Right atrium auricular region (tissue), 2 donors: Measurements from ENCODE around the gene ADAM33. TPM values are rescaled to one million over a fixed set of nuclear protein-coding genes. Genes with fewer than 3 reads are reported as not detected.

Experiments
- DNase-seq: peaks from one replicate; pipeline ENCODE4 v3.0.0-alpha.2; 2019; ENCODE audit warnings: low spot score
- H3K27ac ChIP-seq, 2 donors: fragments of 200-600 bp; sonication (generic); 1 replicate in 1 of 2; 2 replicates in 1 of 2; pipeline ENCODE4 v1.5.1; 2016 to 2019
- H3K27me3 ChIP-seq, 2 donors: fragments of 200-600 bp; sonication (generic); one replicate each; pipeline versions ENCODE4 v1.5.1 to v1.6.0; 2017 to 2019
- H3K36me3 ChIP-seq: fragments of 200-600 bp; sonication (generic); one replicate; pipeline ENCODE4 v1.5.1; 2016
- H3K4me1 ChIP-seq, 2 donors: fragments of 200-600 bp; sonication (generic); one replicate each; pipeline versions ENCODE4 v1.5.1 to v1.6.0; 2017 to 2019
- H3K4me3 ChIP-seq, 2 donors: fragments of 200-600 bp; sonication (generic); 1 replicate in 1 of 2; 2 replicates in 1 of 2; pipeline ENCODE4 v1.5.1; 2017 to 2019; ENCODE audit warnings: mild to moderate bottlenecking in 1 of 2, moderate library complexity in 1 of 2
- H3K9me3 ChIP-seq, 2 donors: fragments of 200-600 bp; sonication (generic); one replicate each; pipeline ENCODE4 v1.5.1; 2019
- total RNA-seq, 2 donors: library from RNA; depleted of rRNA; stranded (reverse); fragments of >200 nt; gene quantifications; one replicate each; pipeline ENCODE4 v1.1.0, GENCODE V29; 2016
- TF ChIP-seq, protein P1 (sequence below), 2 donors: fragments of 200-600 bp; sonication (generic); IDR thresholded peaks; one replicate each; pipeline ENCODE4 v1.5.1; 2019; ENCODE audit warnings: antibody characterized with exemption in 2 of 2

Gene ADAM33
- total RNA-seq, 2 donors from 2014 or later, result 9.7 to 13.8 TPM

DNA sequence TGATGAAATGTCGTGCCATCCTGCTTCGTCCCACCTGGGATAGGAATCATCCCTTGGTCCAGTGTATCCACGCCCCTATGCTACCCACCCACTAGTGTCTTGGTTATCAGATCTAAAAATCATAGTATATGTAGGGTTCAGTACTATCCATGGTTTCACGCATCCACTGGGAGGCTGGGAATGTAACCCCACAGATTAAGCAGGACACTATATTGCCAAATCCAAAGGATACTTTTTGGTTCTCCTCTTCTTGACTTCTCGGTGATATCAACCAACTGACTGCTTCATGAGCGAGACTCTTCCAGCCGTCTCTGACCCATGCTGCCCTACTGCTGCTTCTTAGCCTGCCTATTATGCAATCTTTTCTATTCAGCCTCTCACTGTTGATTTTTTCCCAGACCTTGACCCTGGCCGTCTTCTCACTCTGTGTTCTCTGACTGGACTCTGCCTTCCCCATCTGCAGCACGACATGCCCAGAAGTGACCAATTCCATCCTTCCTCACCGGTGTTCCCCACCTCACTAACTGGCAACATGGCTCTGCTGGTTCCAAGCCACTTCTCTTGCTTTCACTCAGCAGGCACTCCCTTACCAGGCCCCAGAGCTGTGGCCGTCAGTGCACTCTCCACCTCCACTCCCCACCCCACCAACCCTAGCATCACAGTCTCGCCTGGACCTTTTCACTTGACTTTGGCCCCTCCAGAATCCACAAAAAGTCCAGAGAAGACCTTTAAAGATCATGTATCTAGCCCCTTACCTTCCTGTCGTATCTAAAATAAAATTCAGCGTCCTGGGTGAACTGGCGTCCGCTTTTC, 53.1 kb downstream of the ADAM33 start:
- Histone ChIP-seq H3K27ac (no peak overlapping the region), H3K27me3 (no peaks in the 10 kb centered on the region), H3K4me1 (no peaks in the 10 kb centered on the region), H3K9me3 (no peaks in the 10 kb centered on the region), H3K36me3 (peaks cover 11% of the 10 kb centered on the region), H3K4me3 (no peak overlapping the region)
- DNase-seq, result no peak
- TF ChIP-seq, protein P1, sequence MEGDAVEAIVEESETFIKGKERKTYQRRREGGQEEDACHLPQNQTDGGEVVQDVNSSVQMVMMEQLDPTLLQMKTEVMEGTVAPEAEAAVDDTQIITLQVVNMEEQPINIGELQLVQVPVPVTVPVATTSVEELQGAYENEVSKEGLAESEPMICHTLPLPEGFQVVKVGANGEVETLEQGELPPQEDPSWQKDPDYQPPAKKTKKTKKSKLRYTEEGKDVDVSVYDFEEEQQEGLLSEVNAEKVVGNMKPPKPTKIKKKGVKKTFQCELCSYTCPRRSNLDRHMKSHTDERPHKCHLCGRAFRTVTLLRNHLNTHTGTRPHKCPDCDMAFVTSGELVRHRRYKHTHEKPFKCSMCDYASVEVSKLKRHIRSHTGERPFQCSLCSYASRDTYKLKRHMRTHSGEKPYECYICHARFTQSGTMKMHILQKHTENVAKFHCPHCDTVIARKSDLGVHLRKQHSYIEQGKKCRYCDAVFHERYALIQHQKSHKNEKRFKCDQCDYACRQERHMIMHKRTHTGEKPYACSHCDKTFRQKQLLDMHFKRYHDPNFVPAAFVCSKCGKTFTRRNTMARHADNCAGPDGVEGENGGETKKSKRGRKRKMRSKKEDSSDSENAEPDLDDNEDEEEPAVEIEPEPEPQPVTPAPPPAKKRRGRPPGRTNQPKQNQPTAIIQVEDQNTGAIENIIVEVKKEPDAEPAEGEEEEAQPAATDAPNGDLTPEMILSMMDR (IDR thresholded peaks at IDR 0.05), result no peak

DNA sequence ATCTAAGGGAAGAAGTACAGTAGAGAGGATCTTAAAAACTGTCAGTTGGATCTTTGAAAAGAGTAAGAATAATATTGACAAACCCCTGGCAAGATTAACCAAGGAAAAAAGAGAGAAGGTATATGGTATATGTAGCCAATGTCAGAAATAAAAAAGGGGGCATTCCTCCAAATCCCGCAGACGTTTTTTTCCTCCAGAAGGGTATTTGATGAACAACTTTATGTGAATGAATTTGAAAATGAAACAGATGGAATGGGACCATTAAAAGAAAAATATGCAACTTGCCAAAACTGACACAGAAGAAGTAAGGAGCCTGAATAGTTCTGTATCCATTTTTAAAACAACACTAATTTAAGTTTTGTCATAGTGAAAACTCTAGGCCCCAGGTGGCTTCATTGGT, 54.3 kb downstream of the ADAM33 start:
- peaks cover 11% of the 10 kb centered on the region for H3K36me3 ChIP-seq
- no peak overlapping the region for H3K4me3 ChIP-seq
- H3K27ac ChIP-seq, result no peak overlapping the region
- TF ChIP-seq, protein P1 (IDR thresholded peaks at IDR 0.05), result no peak
- DNase-seq, result no peak
- H3K27me3 ChIP-seq, result no peaks in the 10 kb centered on the region
- no peaks in the 10 kb centered on the region for H3K4me1 ChIP-seq
- H3K9me3 ChIP-seq, result no peaks in the 10 kb centered on the region

DNA sequence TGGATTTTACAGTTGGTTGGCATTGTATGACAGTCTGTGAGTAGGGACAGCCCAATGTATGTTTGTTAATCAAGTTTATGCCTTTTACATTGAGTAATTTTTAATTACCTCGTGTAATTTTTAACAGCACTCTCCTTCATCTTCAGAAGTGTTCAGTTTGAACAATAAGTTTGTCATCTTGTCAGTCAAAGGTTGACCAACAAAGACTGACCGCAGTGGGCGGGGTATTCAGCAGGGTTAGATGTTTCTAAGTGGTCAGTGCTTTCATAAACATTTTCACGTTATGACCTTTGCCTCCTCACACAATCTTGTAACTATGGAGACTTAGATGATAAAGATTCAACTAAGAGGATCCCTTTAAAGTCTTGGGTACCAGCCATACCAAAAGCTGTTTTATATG, 59.4 kb downstream of the ADAM33 start:
- TF ChIP-seq, protein P1 (IDR thresholded peaks at IDR 0.05), result no peak
- no peaks in the 10 kb centered on the region for H3K4me1 ChIP-seq
- no peaks in the 10 kb centered on the region for H3K36me3 ChIP-seq
- no peak for DNase-seq
- no peak overlapping the region for H3K4me3 ChIP-seq
- no peaks in the 10 kb centered on the region for H3K27me3 ChIP-seq
- no peak overlapping the region for H3K27ac ChIP-seq
- no peaks in the 10 kb centered on the region for H3K9me3 ChIP-seq

DNA sequence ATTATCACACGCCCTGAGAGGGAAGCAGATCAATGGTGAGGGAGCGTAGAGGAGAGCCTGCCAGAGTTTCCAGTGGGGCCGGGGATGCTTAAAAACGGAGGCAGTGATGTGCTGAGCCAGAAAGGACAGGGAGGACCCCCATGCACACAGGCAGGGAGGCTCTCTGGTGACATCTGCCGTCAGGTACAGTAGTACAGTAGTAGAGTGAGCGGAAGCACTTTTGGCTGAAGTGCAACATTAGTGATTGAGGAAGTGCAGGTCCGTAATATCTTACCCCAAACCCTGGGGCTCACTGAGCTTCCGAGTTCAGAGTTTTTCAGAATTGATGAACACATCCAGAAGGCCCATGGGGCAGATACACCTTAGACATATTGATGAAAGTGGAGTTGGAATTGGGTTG, 60.7 kb downstream of the ADAM33 start:
- H3K4me1 ChIP-seq, result no peaks in the 10 kb centered on the region
- no peaks in the 10 kb centered on the region for H3K36me3 ChIP-seq
- no peak overlapping the region for H3K4me3 ChIP-seq
- H3K9me3 ChIP-seq, result no peaks in the 10 kb centered on the region
- no peak overlapping the region for H3K27ac ChIP-seq
- no peaks in the 10 kb centered on the region for H3K27me3 ChIP-seq
- DNase-seq, result no peak
- TF ChIP-seq, protein P1 (IDR thresholded peaks at IDR 0.05), result no peak

Other genes starting within 250 kb of the ADAM33 start
- gene ATRN, start 211.0 kb downstream of the ADAM33 start, total RNA-seq, result 10 to 100 TPM; 22.5 to 28.1 TPM
- gene GFRA4, start 18.6 kb downstream of the ADAM33 start, total RNA-seq, result not detected
- 1 to 10 TPM; 3.2 to 3.9 TPM for gene SIGLEC1, start 30.6 kb upstream of the ADAM33 start, total RNA-seq
- gene HSPA12B, start 50.7 kb upstream of the ADAM33 start, total RNA-seq, result 10 to 100 TPM; 11.2 to 13.4 TPM
- 10 to 100 TPM; 10.8 to 11.2 TPM for gene ADISSP, start 85.7 kb upstream of the ADAM33 start, total RNA-seq
- under 1 TPM in 1 of 2 donors, not detected in 1; 0.31 TPM for gene SPEF1, start 99.4 kb upstream of the ADAM33 start, total RNA-seq
- gene CENPB, start 104.7 kb upstream of the ADAM33 start, total RNA-seq, result 10 to 100 TPM; 49.1 to 77.1 TPM
- gene CDC25B, start 114.3 kb upstream of the ADAM33 start, total RNA-seq, result 10 to 100 TPM; 10.4 to 11.4 TPM
- 10 to 100 TPM; 14.6 to 17.3 TPM for gene AP5S1, start 138.5 kb upstream of the ADAM33 start, total RNA-seq
- gene MAVS, start 164.8 kb upstream of the ADAM33 start, total RNA-seq, result 10 to 100 TPM; 27.5 to 29.7 TPM
- gene PANK2, start 207.4 kb upstream of the ADAM33 start, total RNA-seq, result 10 to 100 TPM; 15.5 to 19.5 TPM